RPMI7951 (cell line): Measurements from ENCODE around the gene LSP1. TPM values are rescaled to one million over a fixed set of nuclear protein-coding genes. Genes with fewer than 3 reads are reported as not detected.
"Not testable (repeated sequence)": the region's sequence is repeated elsewhere in the genome, so short reads cannot be mapped to it uniquely, and the experiment has no call there.

Source experiments
- DNase-seq: peaks from one replicate; pipeline ENCODE4 v3.0.0-alpha.2; 2012; ENCODE audit warnings: low read depth
- total RNA-seq: library from RNA; depleted of rRNA; stranded (reverse); fragments of >200 nt; shearing (Covaris generic); gene quantifications from 2 replicates; pipeline ENCODE4 v1.2.3, GENCODE V29; 2014; rRNA removed

Gene LSP1
- total RNA-seq, result 2.4 and 3.8 TPM in 2 replicates

- DNase-seq, result no peak
These were observed at the start of gene LSP1 for GRCh38 chr11:1852877-1853276. LSP1 (plus strand) TSS chr11:1853084; CDS start chr11:1853145, 61 bp downstream.

- no peak for DNase-seq
These were observed 49.6 kb upstream of the LSP1 start for GRCh38 chr11:1803246-1803645.

DNA sequence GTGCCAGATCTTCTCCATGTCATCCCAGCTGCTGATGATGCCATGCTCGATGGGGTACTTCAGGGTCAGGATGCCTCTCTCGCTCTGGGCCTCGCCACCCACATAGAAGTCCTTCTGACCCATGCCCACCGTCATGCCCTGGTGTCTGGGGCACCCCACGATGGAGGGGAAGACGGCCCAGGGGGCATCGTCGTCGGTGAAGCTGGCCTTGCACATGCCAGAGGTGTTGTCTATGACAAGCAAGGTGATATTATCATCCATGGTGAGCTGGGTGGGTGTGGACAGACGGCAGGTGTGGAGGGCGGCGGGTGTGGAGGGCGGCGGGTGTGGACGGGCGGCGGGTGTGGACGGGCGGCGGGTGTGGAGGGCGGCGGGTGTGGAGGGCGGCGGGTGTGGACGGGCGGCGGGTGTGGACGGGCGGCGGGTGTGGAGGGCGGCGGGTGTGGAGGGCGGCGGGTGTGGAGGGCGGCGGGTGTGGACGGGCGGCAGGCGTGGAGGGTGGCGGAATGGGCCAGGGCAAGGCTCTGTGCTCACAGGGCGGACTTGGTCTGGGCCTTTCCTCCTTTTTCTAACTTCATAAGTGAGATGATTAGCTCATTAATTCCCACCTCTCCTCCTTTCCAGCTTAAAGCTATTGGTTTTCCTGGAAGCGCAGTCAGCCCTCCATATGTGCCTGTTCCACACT, 48.9 kb upstream of the LSP1 start:
- not testable (repeated sequence) for DNase-seq

DNA sequence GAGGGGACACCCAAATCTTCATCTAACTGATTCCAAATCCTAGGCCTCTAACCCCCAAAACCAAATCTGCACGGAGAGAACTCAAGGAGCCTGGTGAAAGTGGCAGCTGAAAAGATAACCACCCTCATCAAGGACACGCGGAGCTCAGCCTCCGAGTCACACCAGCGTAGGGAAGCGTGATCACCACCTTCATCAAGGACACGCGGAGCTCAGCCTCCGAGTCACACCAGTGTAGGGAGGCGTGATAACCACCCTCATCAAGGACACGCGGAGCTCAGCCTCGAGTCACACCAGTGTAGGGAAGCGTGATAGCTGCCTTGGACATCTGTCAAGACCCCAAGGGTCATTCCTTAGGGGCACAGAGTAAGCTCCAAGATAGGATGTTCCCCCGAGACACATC, 47.4 kb upstream of the LSP1 start:
- DNase-seq, result no peak

GRCh38 chr11:1807264-1807995, 45.5 kb upstream of the LSP1 start:
- DNase-seq, result no peak

GRCh38 chr11:1810761-1811160, 42.1 kb upstream of the LSP1 start:
- peak; percentile 21 for DNase-seq

- DNase-seq, result no peak
These were observed 40.6 kb upstream of the LSP1 start for GRCh38 chr11:1812274-1812673.

DNA sequence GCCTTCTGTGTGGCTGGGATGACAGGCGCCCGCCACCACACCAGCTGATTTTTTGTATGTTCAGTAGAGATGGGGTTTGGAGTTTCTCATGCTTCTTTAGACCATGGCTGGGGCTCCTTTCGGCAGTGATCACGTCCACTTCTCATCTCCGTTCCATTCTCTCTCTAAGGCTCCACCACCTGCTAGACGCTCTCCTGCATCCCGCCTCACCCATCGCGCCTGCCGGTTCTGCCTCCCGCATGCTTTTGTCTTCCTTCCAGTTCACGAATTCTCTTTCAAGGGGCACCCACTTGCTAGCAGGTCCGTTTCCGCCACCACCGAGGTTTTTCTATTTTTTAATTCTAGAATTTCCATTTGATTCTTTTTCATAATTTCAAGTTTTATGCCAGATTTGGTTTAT, 40.1 kb upstream of the LSP1 start:
- no peak for DNase-seq

- DNase-seq, result not testable (repeated sequence)
These were observed 39.5 kb upstream of the LSP1 start for GRCh38 chr11:1813356-1813755.

- DNase-seq, result no peak
These were observed 38.2 kb upstream of the LSP1 start for GRCh38 chr11:1814691-1815090.

- DNase-seq, result no peak
These were observed 37.6 kb upstream of the LSP1 start for GRCh38 chr11:1815311-1815710.

- no peak for DNase-seq
These were observed 37.1 kb upstream of the LSP1 start for GRCh38 chr11:1815751-1816150.

- DNase-seq, result no peak
These were observed 35.9 kb upstream of the LSP1 start for GRCh38 chr11:1817000-1817399.

DNA sequence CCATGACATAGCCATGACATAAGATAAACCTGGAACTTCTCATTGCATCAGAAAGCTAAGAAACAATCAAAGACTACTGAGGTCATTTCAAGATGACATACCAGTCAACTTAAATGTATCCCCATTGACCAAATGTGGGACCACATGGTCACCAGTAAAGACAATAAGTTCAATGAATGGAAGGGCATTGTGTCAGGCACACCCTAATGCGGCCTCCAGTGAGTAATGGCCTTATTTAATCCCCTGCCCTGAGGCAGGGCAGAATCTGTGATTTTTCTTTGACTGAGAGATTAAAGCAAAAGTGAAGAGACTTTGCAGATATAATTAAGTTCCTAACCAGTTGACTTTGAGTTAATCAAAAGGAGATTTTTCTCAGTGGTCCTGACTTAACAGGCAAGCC, 35.4 kb upstream of the LSP1 start:
- peak; percentile 69 for DNase-seq

- peak; percentile 37 for DNase-seq
These were observed 33.8 kb upstream of the LSP1 start for GRCh38 chr11:1819074-1819473.

DNA sequence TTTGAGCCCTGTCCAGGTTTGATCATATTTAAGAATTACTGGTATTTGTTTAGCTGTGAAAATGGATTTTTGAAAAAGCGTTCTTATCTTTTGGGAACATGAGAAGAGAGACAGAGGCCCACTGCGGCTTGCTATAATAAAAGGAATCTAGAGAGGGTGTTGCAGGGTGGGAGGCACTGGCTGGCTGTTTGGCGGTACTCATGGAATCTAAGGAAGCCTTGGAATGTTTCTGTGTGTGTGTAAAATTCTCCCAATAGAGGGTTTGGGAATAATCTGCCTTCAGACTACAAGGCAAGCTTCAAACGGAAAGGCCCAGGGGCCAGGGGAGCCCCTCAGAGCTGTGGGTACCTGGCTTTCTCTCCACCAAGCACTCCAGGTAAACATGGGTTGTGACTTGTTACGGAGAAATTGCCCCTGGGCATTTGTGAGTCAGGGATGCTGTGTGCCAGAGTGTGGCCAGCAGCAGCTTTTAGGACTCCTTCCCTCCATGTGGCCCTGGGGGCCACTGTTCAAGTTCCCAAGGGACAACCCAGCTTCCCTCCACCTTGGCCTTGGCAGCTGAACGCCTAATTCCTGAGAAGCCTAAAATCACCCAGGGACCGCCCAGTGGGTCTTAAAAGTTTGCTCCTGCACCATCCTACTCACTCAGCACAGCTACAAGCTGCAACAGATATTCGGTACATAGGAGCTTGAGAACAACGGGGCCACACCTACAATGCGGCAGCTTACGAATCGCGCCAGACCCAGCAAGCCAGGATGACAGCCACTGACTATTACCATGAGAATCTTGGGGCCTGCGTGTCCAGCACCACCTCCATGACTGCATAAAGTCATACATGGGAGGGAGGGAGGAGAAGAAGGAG, 32.2 kb upstream of the LSP1 start:
- no peak for DNase-seq

DNA sequence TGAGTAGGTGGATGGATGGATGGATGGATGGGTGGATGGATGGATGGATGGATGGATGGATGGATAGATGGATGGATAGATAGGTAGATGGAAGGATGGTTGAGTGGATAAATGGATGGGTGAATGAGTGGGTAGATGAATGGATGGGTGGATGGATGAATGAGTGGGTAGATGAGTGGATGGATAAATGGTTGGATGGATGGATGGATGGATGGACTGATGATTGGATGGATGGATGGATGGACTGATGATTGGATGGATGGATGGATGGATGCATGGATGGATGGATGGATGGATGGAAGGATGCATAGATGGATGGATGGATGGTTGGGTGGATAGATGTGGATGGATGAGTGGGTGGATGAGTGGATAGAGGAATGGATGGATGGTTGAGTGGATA, 31.3 kb upstream of the LSP1 start:
- no peak for DNase-seq

GRCh38 chr11:1822648-1823375, 30.1 kb upstream of the LSP1 start:
- DNase-seq, result no peak

DNA sequence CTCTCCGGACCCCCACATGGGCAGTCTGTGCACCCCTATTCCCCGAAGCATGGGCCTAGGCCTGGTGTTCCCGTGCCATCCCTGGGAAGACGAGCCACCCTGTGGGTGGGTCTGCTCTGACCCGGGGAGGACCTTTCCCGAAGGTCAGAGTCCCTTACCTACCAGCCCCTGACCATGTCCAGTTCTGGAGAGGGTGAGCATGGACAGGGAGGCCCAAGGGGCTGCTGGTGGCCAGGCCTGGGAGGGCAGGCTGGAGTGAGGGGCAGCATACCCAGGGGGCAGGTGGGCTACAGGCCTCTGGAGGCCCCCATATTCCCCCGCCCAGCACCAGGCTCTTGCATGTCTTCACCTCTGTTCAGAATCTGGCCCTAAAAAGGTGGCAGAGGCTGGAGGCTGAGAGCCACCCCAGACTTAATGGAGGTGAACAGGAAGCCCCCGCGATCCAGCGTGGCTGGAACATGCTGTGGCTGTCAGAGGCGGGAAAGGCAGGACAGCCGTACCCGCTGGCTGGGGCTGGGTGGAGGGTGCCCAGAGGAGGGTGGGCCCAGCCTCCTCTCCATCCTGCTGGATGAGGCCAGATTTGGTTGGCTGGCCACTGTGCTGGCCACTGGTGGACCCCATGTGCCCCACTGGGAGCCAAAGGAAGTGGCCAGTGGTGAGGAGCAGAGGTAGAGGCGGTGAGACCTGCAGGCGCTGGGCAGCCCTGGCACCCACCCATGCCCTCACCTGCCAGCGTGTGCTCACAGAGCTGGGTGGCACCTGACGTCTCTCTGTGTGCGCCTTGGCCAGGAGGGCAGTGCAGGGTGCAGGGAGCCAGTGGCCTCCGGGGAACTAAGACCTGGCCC, 29.3 kb upstream of the LSP1 start:
- DNase-seq, result no peak

DNA sequence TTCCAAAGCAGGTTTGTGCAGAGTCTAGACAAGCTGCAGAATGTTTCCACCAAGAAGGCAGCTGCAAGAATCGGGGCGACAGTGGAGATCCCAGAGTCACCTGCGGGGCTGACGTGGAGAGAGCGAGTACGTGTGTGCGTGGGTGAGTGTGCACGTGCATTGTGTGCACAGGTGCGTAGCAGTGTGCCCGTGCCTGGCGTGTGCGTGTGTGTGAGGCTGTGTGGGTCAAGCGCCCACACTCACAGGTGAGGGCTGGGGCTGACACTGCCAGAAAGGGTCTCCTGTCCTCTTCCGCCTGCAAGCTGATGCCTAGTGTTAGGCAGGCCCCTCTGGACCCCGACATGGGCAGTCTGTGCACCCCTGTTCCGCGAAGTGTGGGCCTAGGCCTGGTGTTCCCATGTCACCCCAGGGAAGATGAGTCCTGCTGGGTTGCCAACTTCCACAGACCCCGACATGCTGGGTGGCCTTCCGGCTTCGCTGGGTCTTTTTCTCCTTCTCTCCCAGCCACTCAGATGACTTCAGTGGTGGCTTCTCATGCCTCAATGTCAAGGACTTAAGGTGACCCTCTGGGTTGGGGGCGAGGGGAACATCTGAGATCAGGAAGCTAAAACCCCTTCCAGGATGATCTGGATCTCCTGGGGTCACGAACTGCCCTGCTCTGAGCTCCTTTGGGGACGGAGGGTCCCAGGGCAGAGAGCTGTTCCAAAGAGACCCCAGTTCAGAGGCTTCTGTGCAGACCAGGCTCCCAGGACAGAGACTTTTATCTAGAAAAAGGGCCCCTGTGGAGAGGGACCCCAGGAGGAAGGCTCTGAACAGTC, 28.5 kb upstream of the LSP1 start:
- DNase-seq, result no peak
